ENCODE data around the gene CRABP2.

- TF ChIP-seq CTCF (IDR thresholded peaks at IDR 0.05) (no peak), EZH2phosphoT487 (IDR thresholded peaks at IDR 0.05) (no peak), EZH2 (IDR thresholded peaks at IDR 0.05) (no peak)
These were observed 53.0 kb downstream of the CRABP2 start for GRCh38 chr1:156652131-156652991.
